ENCODE results near the gene SEC31A.
"Not testable (repeated sequence)": the region's sequence is repeated elsewhere in the genome, so short reads cannot be mapped to it uniquely, and the experiment has no call there.

SEC31A gene

GRCh38 chr4:82896755-82897154, 5.8 kb upstream of the SEC31A start:
- no peak for DNase-seq

GRCh38 chr4:82893942-82894341, 3.0 kb upstream of the SEC31A start:
- no peak for DNase-seq

DNA sequence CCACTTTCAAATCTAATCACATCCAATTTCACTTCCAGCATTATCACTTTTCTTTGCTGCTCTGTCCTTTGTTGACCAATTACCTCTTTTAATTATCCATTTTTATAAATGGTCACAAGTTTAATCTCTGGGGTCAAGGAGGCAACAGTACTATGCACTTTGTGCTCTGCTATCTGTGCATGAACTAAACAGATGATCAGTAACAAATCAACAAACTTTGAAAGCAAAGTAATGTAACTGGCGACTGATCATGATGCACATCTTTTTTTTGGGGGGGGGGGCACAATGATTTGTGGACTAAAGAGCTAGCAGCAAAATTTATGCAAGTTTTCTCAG, 1.5 kb upstream of the SEC31A start:
- no peak for DNase-seq

GRCh38 chr4:82891707-82892466, 934 bp upstream of the SEC31A start:
- DNase-seq: no peak

DNA sequence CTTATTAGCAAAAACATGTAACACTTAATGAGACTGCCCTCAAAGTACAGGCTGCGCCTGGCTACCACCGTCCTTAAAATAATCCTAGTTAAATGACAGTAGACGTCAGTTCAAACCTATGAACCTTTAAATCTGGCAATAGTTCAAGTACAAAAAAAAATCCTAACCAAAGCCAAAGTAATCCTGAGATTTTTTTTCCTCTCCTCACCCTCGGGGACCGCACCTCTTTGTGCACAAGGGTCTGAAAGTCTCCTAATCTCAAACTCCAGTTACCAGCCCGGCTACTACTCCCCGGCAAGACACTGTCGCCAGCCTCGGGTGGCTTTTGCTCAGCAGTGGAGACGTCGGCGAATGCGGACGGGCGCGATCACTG, 439 bp downstream of the SEC31A start:
- DNase-seq: no peak

DNA sequence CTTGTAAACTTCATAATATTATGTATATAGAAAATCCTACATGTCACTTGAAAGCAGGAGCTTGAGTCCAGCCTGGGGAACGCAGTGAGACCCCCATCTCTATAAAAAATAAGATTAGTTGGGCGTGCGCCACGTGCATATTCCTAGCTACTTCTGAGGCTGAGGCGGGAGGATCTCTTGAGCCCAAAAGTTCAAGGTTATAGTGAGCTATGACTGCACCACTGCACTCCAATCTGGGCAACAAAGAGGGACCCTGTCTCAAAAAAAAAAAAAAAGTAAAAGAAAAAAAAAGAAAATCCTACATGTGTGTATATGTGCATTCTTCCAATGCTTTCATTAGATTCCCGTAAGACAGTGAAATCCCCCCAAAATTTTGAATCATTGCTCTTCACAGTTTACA, 1.7 kb downstream of the SEC31A start:
- DNase-seq: no peak

- no peak for DNase-seq
These were observed 4.6 kb downstream of the SEC31A start for GRCh38 chr4:82886147-82886942.

DNA sequence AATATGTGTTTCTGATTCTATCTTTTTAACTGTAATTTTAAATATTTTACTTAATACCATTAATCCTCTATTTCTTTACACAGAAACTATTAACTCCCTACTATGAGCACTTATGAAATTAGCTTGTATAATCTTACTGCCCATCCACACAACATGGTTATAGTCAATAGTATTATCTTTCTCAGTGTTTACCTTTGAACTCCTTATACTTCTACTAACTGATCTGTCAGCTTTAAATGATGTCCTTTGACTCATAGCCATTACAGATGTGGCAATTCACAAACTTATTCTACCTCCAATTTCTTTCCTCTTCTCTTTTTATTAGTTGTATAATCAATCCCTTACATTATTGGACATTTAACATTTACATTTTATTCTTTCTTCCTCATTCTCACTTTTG, 5.5 kb downstream of the SEC31A start:
- DNase-seq: no peak

DNA sequence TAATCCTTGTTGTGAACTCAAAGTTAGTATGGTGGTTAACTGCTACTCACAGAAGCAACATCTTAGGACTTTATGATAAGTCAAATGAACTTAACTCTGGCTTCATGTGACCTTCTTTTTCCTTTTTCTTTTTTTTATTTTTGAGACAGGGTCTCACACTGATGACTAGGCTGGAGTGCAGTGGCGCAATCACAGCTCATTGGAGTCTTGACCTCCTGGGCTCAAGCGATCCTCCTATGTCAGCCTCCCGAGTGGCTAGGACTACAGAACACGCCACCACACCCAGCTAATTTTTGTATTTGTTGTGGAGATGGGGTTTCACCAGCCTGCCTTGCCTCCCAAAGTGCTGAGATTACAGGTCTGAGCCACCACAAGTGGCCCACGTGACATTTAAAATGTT, 22.4 kb downstream of the SEC31A start:
- no peak for DNase-seq

GRCh38 chr4:82866706-82867385, 24.1 kb downstream of the SEC31A start:
- DNase-seq: no peak

GRCh38 chr4:82866033-82866432, 24.9 kb downstream of the SEC31A start:
- not testable (repeated sequence) for DNase-seq

DNA sequence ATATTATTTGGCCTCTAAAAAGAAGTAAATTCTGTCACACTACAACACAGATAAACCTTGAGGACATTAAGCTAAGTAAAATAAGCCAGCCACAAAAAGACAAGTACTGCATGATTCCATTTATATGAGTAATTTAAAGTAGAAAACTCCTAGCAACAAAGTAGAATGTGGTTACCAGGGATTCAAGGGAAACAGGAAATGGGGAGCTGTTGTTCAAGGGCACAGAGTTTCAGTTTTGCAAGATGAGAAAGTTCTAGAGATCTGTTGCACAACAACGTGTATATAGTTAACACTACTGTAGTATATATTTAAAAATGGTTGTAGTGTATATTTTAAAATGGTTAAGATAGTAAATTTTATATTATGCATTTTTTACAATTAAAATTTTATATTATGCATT, 25.4 kb downstream of the SEC31A start:
- no peak for DNase-seq

GRCh38 chr4:82864336-82864979, 26.5 kb downstream of the SEC31A start:
- DNase-seq: no peak

DNA sequence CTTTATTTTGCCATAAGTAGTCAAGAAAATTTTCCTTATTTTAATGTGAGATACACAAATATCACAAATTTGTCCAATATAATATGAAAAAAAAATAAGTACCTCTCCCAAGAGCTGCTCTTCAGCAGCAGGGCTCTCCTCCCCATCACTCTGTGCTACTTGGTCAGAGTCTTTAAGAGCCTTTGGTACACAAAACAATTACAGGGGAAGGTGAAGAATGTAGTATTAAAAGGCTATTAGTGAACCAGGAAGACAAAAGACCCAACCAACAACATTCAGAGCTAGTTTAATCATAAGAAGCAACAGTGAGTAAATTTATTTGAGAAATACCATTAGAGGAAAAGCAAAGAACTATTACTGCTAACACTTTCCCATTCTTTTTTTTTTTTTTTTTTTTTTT, 29.4 kb downstream of the SEC31A start:
- DNase-seq: no peak

- DNase-seq: not testable (repeated sequence)
These were observed 30.5 kb downstream of the SEC31A start for GRCh38 chr4:82860487-82860886.

GRCh38 chr4:82852751-82853285, 38.1 kb downstream of the SEC31A start:
- no peak for DNase-seq

GRCh38 chr4:82851885-82852750, 38.8 kb downstream of the SEC31A start:
- no peak for DNase-seq

DNA sequence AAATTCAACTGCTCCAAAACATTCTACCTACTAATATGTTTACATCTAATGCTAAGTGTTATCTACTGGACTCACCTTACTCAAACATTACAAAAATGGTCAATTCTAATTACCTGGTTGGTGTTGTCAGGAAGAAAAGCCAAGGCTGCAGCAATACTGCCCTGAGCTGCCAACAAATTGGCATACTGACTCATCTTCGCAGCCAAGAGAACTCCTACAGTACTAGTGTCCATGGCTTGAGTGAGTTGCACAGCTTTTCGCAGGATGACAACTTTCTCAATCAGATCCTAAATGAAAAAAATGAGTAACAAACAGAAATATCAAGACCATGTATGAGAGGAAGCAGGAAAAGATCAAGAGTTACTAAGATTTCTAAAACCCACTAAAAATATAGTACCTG, 39.6 kb downstream of the SEC31A start:
- DNase-seq: no peak

DNA sequence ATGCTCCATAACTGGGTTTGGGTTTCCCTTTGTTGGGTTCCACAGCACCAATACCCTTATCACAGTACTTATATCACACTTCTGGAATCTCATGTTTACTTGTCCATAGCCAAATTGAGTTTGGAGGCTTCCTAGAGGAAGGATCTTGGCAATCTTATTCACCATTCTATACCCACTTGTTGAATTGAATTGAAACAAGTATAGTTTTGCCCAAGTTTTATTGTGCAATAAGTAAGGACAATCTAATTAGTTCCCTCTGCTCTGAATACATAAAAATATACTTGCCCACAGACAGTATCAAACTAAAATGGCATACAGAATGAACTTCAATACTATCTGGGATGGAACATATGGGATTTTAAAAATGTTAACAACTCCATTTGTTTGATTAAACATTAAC, 40.3 kb downstream of the SEC31A start:
- no peak for DNase-seq

- no peak for DNase-seq
These were observed 42.2 kb downstream of the SEC31A start for GRCh38 chr4:82848706-82849105.

- DNase-seq: no peak
These were observed 48.4 kb downstream of the SEC31A start for GRCh38 chr4:82842593-82842992.

GRCh38 chr4:82839624-82840023, 51.3 kb downstream of the SEC31A start:
- DNase-seq: no peak

All from activated naive CD4-positive, alpha-beta T cell treated with Interleukin-2 at 50 U/mL for 16 hours (primary cell).